IMR-90 (cell line): ENCODE data around the gene CDKN2B-AS1.

Source experiments
- NFE2L2 ChIP-seq: fragments of 150-350 bp; IDR thresholded peaks from 2 replicates; pipeline ENCODE4 v1.6.1; 2016; ENCODE audit warnings: low read depth, mild to moderate bottlenecking, low read length
- POLR2A ChIP-seq: IDR thresholded peaks from 2 replicates; pipeline ENCODE4 v1.6.1; 2012; ENCODE audit warnings: mild to moderate bottlenecking, low read depth, low read length
- TF ChIP-seq, protein P1 (sequence below): conservative IDR thresholded peaks from 2 replicates; pipeline ENCODE4 v1.5.1; 2012; ENCODE audit warnings: mild to moderate bottlenecking, low read depth, low read length, improper control_type of control experiment

DNA sequence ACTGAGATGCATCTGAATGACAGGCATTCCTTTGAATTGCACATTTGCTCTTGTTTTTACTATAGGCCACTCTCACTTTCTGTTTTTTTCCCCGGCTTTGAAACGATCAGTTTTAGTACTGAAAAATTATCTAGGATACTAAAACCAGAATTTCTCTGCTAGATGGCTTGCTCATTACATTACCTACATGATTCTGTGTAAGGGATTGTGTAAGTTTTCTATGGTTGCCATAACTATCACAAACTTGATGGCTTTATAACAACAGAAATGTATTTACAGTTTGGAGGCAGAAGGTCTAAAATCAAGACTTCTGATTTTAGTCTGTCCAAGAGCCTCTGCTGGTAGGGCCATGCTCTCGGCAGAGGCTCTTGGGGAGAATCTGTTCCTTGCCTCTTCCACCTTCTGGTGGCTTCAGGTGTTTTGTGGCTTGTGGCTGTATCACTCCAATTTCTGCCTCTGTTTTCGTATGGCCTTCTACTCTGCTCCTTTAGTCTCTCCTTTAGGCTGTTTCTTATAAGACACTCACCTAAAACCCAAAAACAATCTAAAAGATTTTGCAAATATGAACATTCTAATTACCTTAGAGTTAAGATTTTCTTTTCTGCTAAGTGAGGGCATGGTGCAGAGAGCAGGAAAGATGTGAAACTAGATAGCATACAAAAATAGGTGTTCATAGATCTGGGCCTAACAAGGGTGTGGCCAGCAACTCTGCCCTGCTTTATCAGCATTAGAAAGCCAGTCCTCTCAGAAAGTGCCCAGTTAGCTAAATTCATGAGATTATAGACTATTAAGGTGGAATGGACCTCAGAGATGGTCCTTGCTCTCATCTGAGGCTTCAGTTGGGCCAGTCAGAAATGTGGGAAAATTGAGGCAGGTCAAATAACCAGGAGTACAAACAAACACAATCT lies 107.8 kb downstream of the CDKN2B-AS1 start:
- no peak for TF ChIP-seq NFE2L2
- TF ChIP-seq, protein P1, sequence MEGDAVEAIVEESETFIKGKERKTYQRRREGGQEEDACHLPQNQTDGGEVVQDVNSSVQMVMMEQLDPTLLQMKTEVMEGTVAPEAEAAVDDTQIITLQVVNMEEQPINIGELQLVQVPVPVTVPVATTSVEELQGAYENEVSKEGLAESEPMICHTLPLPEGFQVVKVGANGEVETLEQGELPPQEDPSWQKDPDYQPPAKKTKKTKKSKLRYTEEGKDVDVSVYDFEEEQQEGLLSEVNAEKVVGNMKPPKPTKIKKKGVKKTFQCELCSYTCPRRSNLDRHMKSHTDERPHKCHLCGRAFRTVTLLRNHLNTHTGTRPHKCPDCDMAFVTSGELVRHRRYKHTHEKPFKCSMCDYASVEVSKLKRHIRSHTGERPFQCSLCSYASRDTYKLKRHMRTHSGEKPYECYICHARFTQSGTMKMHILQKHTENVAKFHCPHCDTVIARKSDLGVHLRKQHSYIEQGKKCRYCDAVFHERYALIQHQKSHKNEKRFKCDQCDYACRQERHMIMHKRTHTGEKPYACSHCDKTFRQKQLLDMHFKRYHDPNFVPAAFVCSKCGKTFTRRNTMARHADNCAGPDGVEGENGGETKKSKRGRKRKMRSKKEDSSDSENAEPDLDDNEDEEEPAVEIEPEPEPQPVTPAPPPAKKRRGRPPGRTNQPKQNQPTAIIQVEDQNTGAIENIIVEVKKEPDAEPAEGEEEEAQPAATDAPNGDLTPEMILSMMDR: no peak
- no peak for TF ChIP-seq POLR2A
